ENCODE measurements around the gene EYS.
"Not testable (repeated sequence)": the region's sequence is repeated elsewhere in the genome, so short reads cannot be mapped to it uniquely, and the experiment has no call there.

The EYS gene

DNA sequence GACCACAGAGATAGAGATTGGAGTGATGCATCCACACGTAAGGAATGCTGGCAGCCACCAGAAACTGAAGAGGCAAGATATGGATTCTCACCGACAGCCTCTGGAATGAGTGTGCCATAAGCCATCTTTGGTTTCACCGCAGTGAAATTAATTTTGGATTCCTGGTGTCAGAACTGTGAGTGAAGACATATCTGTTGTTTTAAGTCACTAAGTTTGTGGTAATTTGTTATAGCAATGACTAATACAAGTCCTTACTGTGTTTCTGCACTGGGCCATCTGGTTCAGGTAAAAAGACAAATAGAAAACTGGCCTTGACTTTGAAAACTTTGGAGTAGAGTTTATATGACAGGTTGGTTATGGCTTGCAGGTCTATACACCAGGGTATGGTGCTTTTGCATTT lies 1809.6 kb downstream of the EYS start:
- no peak for TF ChIP-seq CTCF (conservative IDR thresholded peaks at IDR 0.05)
- no peak overlapping the region for H3K27ac ChIP-seq

GRCh38 chr6:63888416-63888815 lies 1818.6 kb downstream of the EYS start:
- H3K27ac ChIP-seq: no peak overlapping the region
- TF ChIP-seq CTCF (conservative IDR thresholded peaks at IDR 0.05): no peak

- H3K27ac ChIP-seq: not testable (repeated sequence)
Measured at GRCh38 chr6:63887804-63888203, 1819.2 kb downstream of the EYS start.

DNA sequence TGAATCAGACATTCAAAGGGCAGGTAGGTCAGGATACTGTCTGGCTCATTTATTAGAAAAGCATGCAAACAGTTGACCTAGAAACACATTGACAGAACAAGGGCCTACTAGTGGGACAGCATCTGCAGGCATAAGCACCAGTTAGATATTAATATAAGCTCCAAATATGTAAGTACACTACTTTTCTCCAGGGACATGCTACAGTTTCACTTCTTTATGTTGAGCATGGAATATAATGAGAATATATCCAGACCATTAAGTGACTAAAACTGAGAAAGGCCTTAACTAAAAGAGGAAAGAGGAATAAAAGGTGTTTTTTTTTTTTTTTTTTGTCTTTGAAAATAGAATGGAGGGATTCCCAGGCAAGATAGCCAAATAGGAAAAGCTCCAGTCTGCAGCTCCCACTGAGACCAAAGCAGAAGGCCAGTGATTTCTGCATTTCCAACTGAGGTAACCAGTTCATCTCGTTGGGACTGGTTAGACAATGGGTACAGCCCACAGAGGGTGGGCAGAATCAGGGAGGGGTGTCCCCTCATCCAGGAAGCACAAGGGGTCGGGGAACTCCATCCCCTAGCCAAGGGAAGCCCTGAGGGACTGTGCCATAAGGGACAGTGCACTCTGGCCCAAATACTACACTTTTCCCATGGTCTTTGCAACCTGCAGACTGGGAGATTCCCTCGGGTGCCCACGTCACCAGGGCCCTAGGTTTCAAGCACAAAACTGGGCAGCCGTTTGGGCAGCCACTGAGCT lies 1819.8 kb downstream of the EYS start:
- H3K27ac ChIP-seq: no peak overlapping the region

GRCh38 chr6:63886341-63886740 lies 1820.7 kb downstream of the EYS start:
- no peak overlapping the region for H3K27ac ChIP-seq
- no peak for TF ChIP-seq CTCF (conservative IDR thresholded peaks at IDR 0.05)

More for the DNA sequence above, 1819.8 kb downstream of the EYS start:
- TF ChIP-seq CTCF (conservative IDR thresholded peaks at IDR 0.05): no peak

DNA sequence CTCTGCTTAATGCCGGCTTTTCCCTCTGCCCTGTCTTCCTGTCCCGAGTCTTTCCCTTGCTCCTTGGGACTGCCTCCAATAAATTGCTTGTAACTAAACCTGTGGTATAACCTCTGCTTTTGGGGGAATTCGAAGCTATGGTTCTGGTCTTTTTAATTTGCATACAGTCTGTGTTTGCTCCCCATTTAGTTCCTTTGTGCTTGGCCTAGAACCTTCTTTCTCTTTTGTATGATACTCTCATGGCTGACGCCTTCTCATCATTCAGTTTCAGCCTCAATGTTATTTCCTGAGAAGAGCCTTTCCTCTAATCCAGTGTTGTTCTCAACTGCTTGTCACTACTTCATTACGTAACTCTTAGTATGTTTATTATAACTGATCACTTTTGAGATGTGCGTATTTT lies 1823.4 kb downstream of the EYS start:
- no peak for TF ChIP-seq CTCF (conservative IDR thresholded peaks at IDR 0.05)
- no peak overlapping the region for H3K27ac ChIP-seq

DNA sequence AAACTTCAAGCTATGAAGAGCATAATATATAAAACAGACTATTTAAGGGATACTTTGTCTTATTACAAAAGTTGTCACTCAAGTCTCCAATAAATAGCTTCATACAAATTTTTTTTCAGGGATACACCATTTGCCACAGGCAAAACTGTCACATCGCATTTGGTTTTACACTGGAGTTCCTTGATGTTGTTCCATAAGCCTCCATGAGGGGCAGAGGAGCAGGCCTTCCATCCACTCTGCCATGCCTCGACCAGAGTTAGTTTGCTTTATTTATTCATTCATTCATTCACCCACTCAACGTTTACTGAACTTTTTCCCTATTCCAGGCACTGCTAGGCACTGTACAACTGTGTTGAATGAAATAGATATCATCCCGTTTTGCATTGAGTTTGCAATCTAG lies 1824.8 kb downstream of the EYS start:
- peak; percentile 42 for TF ChIP-seq CTCF (conservative IDR thresholded peaks at IDR 0.05)
- no peak overlapping the region for H3K27ac ChIP-seq

GRCh38 chr6:63881791-63882190 lies 1825.2 kb downstream of the EYS start:
- H3K27ac ChIP-seq: no peak overlapping the region
- no peak for TF ChIP-seq CTCF (conservative IDR thresholded peaks at IDR 0.05)

Measured in VCaP (cell line).